Cerebellar nuclear complex (tissue), 1 donor: Measurements from ENCODE around the gene CABLES2.

ENCODE experiments used
- DNase-seq, 2 experiments: peaks; one replicate each; lab custom pipeline; 2025; lab: John Stamatoyannopoulos, UW

Gene CABLES2

DNA sequence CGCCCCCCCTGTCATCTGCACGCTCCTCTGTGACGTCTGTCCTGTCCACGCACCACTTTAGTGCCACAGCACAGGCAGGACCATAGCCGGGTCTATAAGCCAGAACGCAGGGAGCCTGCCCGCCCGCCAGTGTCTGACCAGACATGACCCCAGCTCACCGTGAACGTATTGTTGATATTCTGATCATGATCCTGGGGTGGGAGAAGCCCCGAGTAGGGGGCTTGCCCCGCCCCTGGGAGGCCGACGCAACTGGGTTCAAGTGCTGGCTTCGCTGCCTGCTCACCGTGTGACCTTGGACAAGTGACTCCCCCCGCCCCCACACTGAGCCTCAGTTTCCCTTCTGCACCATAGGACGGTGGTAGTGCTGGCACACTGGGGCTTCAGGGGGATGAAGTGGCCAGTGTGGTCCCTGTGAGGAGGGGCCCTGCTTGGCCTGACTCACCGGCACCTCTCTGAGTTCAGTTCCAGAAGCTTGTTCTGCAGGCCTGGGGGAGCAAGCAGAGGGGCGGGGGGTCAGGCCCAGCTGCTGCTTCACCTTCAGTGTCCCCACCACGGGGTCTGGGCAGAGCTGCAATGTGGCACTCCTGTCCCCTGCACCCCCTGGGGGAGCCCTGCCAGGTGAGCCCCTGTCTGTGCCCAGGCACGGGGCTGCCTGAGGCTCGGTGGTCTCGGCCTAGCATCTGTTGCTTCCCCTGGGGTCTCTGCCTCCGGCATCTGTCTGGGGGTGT is 11.1 kb upstream of the CABLES2 start:
- no peak for DNase-seq

DNA sequence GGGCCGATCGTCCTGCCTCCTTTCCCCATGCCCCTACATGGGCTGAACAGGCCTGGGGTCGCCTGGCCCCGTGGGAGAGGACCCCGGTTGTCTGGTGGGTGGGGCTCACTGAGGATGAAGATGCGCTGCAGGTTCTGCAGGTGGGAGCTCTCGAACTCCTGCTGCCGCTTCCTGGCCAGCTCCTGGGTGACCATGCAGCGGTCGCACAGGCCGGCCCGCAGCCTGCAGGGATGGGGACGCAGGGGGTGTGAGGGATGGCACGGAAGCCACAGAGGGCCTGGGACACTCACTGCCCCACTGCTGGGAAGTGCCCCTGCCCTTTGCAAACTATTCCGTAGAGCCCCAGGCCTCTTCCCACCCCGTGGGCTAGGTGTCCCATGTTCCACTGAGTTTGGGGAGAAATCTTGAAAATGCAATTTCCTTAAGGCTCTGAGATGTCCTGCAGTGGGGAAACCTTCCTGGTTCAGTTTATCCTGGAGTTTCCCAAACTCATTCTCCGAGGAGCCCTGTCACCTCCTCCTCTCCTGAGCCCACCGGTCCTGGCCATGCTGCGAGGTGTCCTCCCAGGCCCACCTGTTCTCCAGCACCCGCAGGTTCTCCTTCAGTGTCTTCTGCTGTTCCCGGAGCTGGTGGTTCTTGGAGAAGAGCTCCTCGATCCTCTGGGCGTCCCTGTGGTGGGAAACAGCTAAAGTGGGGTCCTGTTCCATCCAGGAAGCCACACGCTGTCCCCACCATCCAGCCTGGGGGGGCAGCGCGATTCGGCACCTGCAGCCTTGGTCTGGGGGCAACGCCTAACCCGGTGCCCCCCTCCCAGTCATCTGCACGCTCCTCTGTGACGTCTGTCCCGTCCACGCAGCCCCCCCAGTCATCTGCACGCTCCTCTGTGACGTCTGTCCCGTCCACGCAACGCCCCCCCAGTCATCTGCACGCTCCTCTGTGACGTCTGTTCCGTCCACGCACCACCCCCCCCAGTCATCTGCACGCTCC is 9.9 kb upstream of the CABLES2 start:
- no peak for DNase-seq

- DNase-seq, result no peak
Observed at GRCh38 chr20:62415354-62416111, 8.4 kb upstream of the CABLES2 start.

GRCh38 chr20:62413896-62414481 is 6.9 kb upstream of the CABLES2 start:
- no peak for DNase-seq

- no peak for DNase-seq
Observed at GRCh38 chr20:62413025-62413570, 6.0 kb upstream of the CABLES2 start.

DNA sequence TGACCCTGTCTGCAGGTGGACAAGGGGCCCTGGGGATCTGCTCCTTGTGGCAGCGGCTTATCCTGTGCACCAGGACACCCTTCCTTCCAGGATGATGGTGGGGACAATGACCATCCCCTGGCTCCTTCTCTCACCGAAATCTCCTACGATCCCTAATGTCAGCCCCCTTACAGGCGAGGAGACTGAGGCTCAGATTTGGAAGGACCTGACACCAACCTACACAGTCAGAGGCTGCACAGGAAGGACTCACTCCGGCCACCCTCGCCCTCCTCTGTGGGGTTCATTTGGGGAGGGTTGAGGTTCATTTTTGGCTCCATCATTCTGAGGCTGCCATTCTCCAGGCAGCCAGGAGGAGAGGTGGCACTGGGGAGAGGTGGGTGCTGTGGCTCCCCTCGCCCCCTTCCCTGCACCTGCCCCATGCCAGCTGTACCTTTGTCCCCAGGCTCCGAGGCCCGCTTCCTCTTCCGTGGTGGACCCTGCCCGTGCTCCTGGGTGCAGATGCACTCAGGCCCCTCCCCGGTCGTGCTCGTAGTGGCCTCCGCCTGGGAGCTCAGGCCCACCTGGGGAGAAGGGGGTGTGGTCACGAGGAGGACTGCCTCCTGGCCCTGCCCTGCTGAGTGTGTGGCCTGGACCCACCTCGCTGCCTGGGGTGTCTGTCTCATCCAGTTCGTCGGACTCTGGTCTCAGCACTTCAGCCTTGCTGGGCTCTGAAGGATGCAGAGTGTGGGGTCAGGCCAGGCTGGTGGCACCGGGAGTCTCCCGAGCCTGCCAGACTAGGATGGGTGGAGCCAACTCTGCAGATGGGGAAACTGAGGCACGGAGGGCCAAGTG is 5.3 kb upstream of the CABLES2 start:
- DNase-seq, result no peak

DNA sequence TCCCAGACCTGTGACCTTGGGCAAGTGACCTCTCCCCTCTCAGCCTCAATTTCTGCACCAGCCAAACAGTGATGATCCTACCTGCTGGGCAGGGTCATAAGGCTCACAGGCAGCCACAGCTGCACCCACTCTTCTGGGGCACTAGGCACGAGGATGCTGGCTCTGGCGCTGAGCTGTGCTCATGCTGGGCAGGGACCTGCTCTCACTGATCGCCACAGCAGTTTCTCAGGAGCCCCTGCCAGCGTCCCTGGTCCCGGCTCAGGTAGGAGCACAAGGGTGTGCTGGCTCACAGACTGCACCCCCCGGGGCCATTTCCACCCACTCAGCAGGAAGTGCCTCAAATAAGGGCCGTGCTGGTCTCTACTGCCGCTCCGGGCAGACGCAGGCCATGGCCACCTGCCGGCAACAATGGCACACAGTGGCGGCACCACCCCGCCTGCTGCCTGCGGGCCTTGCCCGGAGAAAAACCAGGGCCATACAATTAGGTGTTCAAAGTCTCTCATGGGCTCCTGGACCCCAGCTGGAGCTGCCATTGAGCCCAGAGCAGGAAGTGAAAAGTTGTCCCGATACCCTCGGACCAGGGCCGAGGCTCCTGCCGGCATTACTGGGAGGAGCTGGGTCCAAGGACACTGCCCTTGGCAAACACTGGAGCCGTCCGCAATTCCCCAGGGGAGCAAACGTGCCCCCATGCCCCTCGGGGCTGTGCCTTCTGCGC is 4.6 kb upstream of the CABLES2 start:
- DNase-seq, result no peak

- DNase-seq, result no peak
Observed at GRCh38 chr20:62410746-62411478, 3.8 kb upstream of the CABLES2 start.

DNA sequence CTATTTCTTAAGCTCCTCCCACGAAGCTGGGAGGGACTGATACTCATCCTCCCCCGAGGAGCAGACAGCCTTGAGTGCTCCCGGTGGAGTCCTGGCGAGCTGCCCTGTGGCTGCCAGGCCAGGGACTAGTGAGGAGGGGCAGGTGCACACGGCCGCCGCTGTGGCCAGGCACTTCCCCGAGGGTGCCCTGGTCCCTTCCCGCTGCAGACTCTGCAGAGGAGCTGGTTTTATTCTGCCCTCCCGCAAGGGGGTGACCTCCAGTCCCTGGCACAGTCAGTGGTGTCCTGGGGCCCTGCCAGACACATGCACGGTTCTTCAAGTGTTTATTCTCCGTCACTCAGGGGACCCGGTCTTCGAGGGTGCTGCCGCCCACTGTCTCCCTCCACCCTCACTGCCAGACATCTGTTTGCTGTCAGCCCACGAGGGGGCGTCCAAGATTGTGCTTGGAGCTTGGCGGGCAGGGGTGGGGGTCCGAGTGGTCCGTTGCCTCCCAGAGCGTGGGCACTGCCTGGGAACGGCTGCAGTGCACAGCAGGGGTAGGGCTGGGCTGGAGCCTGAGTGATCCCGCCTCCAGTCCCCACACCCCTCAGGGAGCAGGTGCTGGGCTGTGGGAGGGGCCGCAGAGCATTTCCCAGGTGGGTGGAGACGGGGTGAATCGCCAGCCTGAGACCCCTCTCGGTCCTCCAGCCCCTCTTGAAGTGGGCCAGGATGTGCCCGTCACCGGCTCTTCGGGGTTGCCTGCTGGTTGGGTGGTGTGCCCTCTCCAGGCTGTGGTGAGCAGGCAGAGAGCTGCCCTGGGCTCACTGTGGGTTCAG is 3.1 kb upstream of the CABLES2 start:
- DNase-seq, result no peak

DNA sequence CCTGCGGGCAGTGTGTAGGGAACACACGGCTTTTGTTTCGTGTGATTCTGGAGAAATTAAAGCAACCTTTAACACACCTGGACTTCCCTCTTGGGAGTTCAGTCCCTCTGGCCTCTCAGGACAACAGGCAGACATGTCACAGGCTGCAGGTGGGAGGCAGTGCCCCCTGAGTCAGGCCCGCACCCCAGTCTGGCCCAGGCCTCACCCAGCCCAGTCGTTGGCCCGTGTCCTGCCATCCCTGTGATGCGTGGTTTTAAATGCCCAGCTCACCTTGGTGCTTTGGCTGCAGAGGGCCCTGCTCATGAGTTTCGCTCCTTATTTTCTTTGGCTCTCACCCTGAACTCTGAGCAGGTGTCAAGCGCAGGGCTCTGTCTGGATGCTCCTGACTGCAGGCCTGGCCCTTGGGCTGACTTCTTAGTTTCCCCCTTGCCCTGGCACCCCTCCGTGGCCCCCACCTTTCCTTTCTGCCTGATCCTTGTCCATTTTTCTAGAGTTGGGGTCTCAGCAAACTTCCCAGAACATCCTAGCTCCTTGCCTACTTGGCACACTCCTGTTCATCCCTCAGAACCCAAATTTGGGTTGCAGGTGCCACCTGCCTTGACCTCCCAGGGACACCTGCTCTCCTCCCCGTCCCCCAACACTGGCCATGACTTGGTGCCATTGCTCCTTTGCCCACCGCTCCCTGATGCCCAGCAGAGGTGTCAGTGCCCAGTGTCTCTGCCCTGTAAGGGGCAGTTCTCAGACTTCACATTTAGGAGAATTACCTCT is 2.2 kb upstream of the CABLES2 start:
- DNase-seq, result no peak

GRCh38 chr20:62408640-62409039 is 1.6 kb upstream of the CABLES2 start:
- no peak for DNase-seq

GRCh38 chr20:62408055-62408454 is 970 bp upstream of the CABLES2 start:
- no peak for DNase-seq

DNA sequence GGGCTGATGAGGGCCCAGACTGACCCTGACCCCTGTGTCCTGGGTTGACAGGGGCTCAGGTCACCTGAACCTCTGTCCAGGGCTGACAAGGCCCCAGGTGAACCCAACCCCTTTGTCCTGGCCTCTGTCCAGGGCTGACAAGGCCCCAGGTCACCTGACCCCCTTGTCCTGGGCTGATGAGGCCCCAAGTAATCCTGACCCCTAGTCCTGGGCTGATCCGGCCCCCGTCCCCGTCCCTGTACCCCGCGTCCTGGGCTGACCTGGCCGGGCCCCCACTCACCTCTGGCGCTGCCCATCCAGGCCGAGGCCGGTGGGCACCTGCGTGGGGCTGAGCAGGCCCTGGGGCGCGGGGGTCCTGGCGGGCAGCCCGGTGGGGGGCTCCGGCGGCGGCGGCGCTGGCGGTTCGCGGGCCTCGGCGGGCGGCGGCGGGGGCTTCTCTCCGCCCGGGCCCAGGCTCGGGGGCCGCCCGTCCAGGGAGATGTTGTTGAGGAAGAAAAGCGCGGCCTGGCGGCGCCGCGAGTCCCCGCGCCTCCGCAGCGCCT is 379 bp downstream of the CABLES2 start:
- no peak for DNase-seq

DNA sequence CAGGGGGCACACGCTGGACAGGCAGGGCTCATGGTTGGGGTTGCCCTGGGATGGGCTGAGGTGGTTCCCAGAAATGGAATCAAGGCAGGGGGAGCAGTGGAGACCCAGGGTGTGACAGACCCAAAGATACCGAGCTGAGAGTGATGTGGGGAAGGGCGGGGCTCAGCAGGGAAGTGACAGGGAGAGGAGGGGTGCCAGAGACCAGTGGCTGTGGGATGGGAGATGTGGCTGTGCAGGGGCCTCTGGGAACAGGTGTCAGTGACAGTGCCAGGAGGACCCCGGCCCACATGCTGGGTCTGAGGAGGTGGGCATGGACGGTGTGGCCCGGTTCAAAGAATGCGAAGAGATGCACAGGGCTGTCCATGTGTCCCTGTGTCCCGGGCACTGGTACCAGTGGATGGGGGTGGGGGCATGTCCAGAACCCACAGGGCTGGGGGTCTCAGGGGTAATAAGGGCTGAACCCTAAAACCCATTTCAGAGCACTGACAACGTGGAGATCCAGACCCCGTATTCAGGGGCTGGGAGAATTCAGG is 1.0 kb downstream of the CABLES2 start:
- no peak for DNase-seq

- DNase-seq, result peak; percentile 31 to 59
Observed at GRCh38 chr20:62405108-62405980, 1.7 kb downstream of the CABLES2 start.

- DNase-seq, result no peak
Observed at GRCh38 chr20:62404761-62405107, 2.4 kb downstream of the CABLES2 start.
